K562 (cell line): ENCODE measurements around the gene C10orf143. TPM values are rescaled to one million over a fixed set of nuclear protein-coding genes. Genes with fewer than 3 reads are reported as not detected.

ENCODE experiments used
- ATAC-seq: fragments of 200-7000 bp; cut with Tn5 transposase; 3 replicates; pipeline ENCODE4 v1.9.1; 2020; ENCODE audit warnings: moderate library complexity
- BruUV-seq: library from RNA; stranded (reverse); fragments of 400-500 nt; replicated peaks from 2 replicates; lab custom pipeline; 2021; lab: Mats Ljungman, UMichigan
- CTCF ChIA-PET: fragments of 300-600 bp; formaldehyde crosslinking; extraction: SDS; loops from one replicate; lab custom pipeline; 2021; ENCODE audit warnings: low intra/inter-chr PET ratio; lab: Yijun Ruan, JAX
- POLR2A ChIA-PET: fragments of 300-600, 350-650 bp; sonication (Branson Sonifier 250); formaldehyde crosslinking; extraction: SDS; loops from one replicate; lab custom pipeline; 2021; ENCODE audit warnings: antibody characterized with exemption, inconsistent platforms; lab: Yijun Ruan, JAX
- DNase-seq, 4 experiments: peaks; one replicate each; pipeline versions ENCODE4 v3.0.0 to v3.0.0-alpha.2; 2011 to 2018; ENCODE audit warnings: low spot score in 3 of 4, mixed read lengths in 3 of 4; ENCODE audit errors: extremely low read depth in 1 of 4
- FAIRE-seq: peaks from 2 replicates; lab custom pipeline; 2011; peaks lifted over from hg19 to GRCh38; lab: Jason Lieb, UNC
- H2AFZ ChIP-seq: 2 replicates; pipeline ENCODE4 v1.6.0; 2011; ENCODE audit warnings: low read depth, low read length, control low read depth, inconsistent platforms
- H3K27ac ChIP-seq: fragments of 200-600 bp; 3 replicates; pipeline ENCODE4 v1.8.0; 2011; ENCODE audit warnings: low read depth, mild to moderate bottlenecking, control low read depth, inconsistent platforms, low read length, moderate library complexity, mixed read lengths; ENCODE audit errors: extremely low read depth
- H3K27me3 ChIP-seq, 2 experiments: fragments of 300-600 bp in 1 of 2; 2 replicates in 1 of 2; 3 replicates in 1 of 2; pipeline versions ENCODE4 v1.6.0 to v1.8.0; 2011; ENCODE audit warnings: inconsistent platforms in 2 of 2, low read length in 2 of 2, mild to moderate bottlenecking in 1 of 2, mixed read lengths in 1 of 2, moderate library complexity in 1 of 2; ENCODE audit not compliant: control insufficient read depth in 2 of 2, insufficient read depth in 2 of 2
- H3K36me3 ChIP-seq: fragments of 300-600 bp; 3 replicates; pipeline ENCODE4 v1.8.0; 2011; ENCODE audit warnings: mild to moderate bottlenecking, low read length, inconsistent platforms; ENCODE audit not compliant: control insufficient read depth, insufficient read depth
- H3K4me1 ChIP-seq, 2 experiments: fragments of 200-600 bp in 1 of 2; replicated peaks in 1 of 2; 2 replicates in 1 of 2; 3 replicates in 1 of 2; pipeline versions ENCODE4 v1.5.1 to v1.8.0; 2011; ENCODE audit warnings: inconsistent platforms in 2 of 2, low read length in 2 of 2, mild to moderate bottlenecking in 1 of 2, mixed read lengths in 1 of 2, moderate library complexity in 1 of 2; ENCODE audit not compliant: control insufficient read depth in 2 of 2, insufficient read depth in 2 of 2
- H3K4me2 ChIP-seq: 2 replicates; pipeline ENCODE4 v1.6.1; 2011; ENCODE audit warnings: low read length, control low read depth, inconsistent platforms, mixed read lengths; ENCODE audit not compliant: insufficient read depth
- H3K4me3 ChIP-seq: fragments of 200-600 bp; sonication (generic), shearing (Covaris generic); 2 replicates; pipeline ENCODE4 v1.5.1; 2016; ENCODE audit warnings: control low read depth, inconsistent platforms
- H3K79me2 ChIP-seq: fragments of 200-600 bp; 3 replicates; pipeline ENCODE4 v1.8.0; 2011; ENCODE audit warnings: low read length, inconsistent platforms; ENCODE audit not compliant: control insufficient read depth, insufficient read depth
- H3K9ac ChIP-seq, 2 experiments: 2 replicates each; pipeline versions ENCODE4 v1.6.0 to v1.6.1; 2011; ENCODE audit warnings: low read depth in 2 of 2, low read length in 2 of 2, control low read depth in 1 of 2, inconsistent platforms in 1 of 2, mild to moderate bottlenecking in 1 of 2, mixed read lengths in 1 of 2; ENCODE audit not compliant: insufficient read depth in 1 of 2
- H3K9me1 ChIP-seq: one replicate; pipeline ENCODE4 v1.6.0; 2011; ENCODE audit warnings: inconsistent platforms, mild to moderate bottlenecking, low read length, moderate library complexity; ENCODE audit not compliant: control insufficient read depth, insufficient read depth
- H3K9me3 ChIP-seq: replicated peaks from 2 replicates; pipeline ENCODE4 v1.5.1; 2011; ENCODE audit warnings: low read depth, low read length, inconsistent platforms; ENCODE audit not compliant: control insufficient read depth, insufficient read depth
- H4K20me1 ChIP-seq: replicated peaks from 2 replicates; pipeline ENCODE4 v1.6.1; 2011; ENCODE audit warnings: low read length, inconsistent platforms, mixed read lengths; ENCODE audit not compliant: control insufficient read depth, insufficient read depth
- MYNN ChIP-seq, 2 experiments: sonication (generic); formaldehyde crosslinking in 1 of 2; IDR thresholded peaks; 2 replicates each; pipeline versions ENCODE4 v1.5.0 to v1.6.1; 2016 to 2020; ENCODE audit warnings: antibody characterized with exemption in 1 of 2, missing genetic modification reagents in 1 of 2
- NKRF ChIP-seq: fragments of 450-650 bp; IDR thresholded peaks from 2 replicates; pipeline ENCODE4 v1.6.1; 2016; ENCODE audit warnings: borderline replicate concordance
- THRA ChIP-seq: fragments of 450-650 bp; IDR thresholded peaks from 2 replicates; pipeline ENCODE4 v1.6.1; 2017; ENCODE audit warnings: mild to moderate bottlenecking, moderate library complexity
- ZNF224 ChIP-seq: sonication (generic); formaldehyde crosslinking; IDR thresholded peaks from 2 replicates; pipeline ENCODE4 v1.8.0; 2022; ENCODE audit warnings: mild to moderate bottlenecking, missing genetic modification reagents
- ZNF778 ChIP-seq: fragments of 450-650 bp; formaldehyde crosslinking; IDR thresholded peaks from 2 replicates; pipeline ENCODE4 v1.4.0; 2020; ENCODE audit warnings: mild to moderate bottlenecking, moderate library complexity
- in situ Hi-C: fragments of 300-500 bp; cut with MboI; formaldehyde crosslinking; loops from 4 replicates; pipeline ENCODE4 v1.15.0; 2018; ENCODE audit warnings: inconsistent platforms, mixed read lengths
- intact Hi-C: fragments of 100-400 bp; cut with micrococcal nuclease; formaldehyde crosslinking; loops from 2 replicates; pipeline ENCODE4 v1.14.2; 2022
- polyA plus RNA-seq, 8 experiments: library from polyadenylated mRNA; depleted of rRNA in 4 of 8; stranded (reverse) in 5 of 8; unstranded in 3 of 8; fragments of >200 nt; fragmentation: Nextera tagmentation in 2 of 8; fragmentation: Illumina TruSeq in 1 of 8; extraction: Ambion mirVana in 2 of 8; extraction: Trizol in 1 of 8; gene quantifications; 2 replicates each; pipeline versions ENCODE4 v1.2.1 to v1.2.3, GENCODE V29; 2011 to 2014; ENCODE audit warnings: inconsistent platforms in 1 of 8, missing spikeins in 1 of 8
- total RNA-seq, 7 experiments: library from RNA; depleted of rRNA in 6 of 7; stranded (reverse); fragments of >200 nt in 6 of 7; fragmentation: Illumina TruSeq in 2 of 7; extraction: Trizol in 2 of 7; gene quantifications; 2 replicates each; pipeline versions ENCODE4 v1.2.1 to v1.2.3, GENCODE V29; 2011 to 2021; ENCODE audit warnings: low replicate concordance in 1 of 7

Gene C10orf143
- total and polyA plus RNA-seq, 9 of the 15 experiments (the other 6 are each of a cell fraction or from before 2014, with no cell fraction given): 0.07 to 0.42 (median 0.25) TPM; not detected in 2

- no peaks in the 10 kb centered on the region for H3K9me3 ChIP-seq
- H3K4me3 ChIP-seq: no peak overlapping the region
- TF ChIP-seq ZNF224 (CRISPR knock-in tag) (no peak), ZNF778 (CRISPR knock-in tag) (no peak), MYNN (IDR thresholded peaks at IDR 0.05) (no peak), MYNN (CRISPR knock-in tag; IDR thresholded peaks at IDR 0.05) (no peak), THRA (no peak), NKRF (no peak)
- ChIA-PET CTCF (no interaction called here), POLR2A (no interaction called here)
- no peak for ATAC-seq
- no peak overlapping the region for H3K9ac ChIP-seq
- H3K4me1 ChIP-seq: no peaks in the 10 kb centered on the region
- BruUV-seq: no TSS peak
- intact Hi-C loops: no loop called here
- H3K4me2 ChIP-seq: no peak overlapping the region
- H3K36me3 ChIP-seq: no peaks in the 10 kb centered on the region
- H3K9me1 ChIP-seq: no peaks in the 10 kb centered on the region
- FAIRE-seq: no peak
- H3K27me3 ChIP-seq: peaks cover 3 to 23% of the 10 kb centered on the region in 2 experiments; a peak in 3 of 5 replicates
- in situ Hi-C loops: no loop called here
- no peak overlapping the region for H3K27ac ChIP-seq
- H3K79me2 ChIP-seq: no peaks in the 10 kb centered on the region
- no peaks in the 10 kb centered on the region for H4K20me1 ChIP-seq
- H2AFZ ChIP-seq: no peak overlapping the region
- DNase-seq: no peak
Observed at GRCh38 chr10:130072247-130072646, 38.4 kb downstream of the C10orf143 start.
